ENCODE measurements around the gene CPSF4L. TPM values are rescaled to one million over a fixed set of nuclear protein-coding genes. Genes with fewer than 3 reads are reported as not detected.

The CPSF4L gene
- total and polyA plus RNA-seq, 2 of the 13 experiments (the other 11 are each of a cell fraction or from before 2014, with no cell fraction given): 0.73 to 1.6 TPM

DNA sequence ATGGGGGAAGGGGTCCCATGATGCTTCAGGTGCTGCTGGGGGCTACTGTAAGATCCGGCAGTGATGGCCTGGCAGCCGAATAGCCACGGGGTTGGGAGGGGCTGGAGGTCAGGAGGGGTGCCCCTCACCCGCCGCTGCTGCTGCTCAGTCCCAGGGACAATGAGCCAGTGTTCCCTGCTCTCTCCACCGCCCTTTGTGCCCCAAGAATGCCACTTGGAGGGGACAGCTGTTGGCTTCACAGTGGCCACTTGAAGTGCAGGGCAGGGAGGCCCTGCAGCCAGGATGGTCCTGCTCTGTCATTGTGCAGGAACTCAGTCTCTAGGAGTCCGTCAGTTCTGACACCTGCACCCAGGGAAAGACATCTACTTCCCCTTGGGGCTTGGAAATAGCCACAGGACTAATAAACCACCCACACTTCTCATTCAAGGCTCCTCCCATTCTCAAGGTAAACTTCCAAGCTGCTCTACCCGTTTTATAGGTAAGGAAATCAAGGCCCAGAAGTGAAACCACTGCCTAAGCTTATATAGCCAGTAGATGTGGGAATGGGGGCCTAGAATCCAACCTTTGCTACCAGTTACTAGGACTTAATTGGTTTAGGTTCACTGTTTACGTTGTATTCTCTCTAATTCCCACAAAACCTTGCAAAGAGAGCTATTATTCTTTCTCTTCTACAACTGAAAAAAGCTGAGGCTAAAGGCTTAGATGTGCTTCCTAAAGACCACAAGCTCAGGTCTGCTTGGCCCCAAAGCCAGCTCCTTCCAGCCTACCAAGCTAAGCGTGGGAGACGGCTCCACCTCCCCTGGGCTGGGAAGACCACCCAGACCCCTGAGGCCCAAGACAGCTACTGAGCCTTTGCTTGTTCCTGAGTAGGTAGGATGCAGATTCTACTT lies 6.2 kb upstream of the CPSF4L start (continued):
- TF ChIP-seq, protein P1, sequence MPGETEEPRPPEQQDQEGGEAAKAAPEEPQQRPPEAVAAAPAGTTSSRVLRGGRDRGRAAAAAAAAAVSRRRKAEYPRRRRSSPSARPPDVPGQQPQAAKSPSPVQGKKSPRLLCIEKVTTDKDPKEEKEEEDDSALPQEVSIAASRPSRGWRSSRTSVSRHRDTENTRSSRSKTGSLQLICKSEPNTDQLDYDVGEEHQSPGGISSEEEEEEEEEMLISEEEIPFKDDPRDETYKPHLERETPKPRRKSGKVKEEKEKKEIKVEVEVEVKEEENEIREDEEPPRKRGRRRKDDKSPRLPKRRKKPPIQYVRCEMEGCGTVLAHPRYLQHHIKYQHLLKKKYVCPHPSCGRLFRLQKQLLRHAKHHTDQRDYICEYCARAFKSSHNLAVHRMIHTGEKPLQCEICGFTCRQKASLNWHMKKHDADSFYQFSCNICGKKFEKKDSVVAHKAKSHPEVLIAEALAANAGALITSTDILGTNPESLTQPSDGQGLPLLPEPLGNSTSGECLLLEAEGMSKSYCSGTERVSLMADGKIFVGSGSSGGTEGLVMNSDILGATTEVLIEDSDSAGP (CRISPR knock-in tag; IDR thresholded peaks at IDR 0.05; ENCODE audit: borderline replicate concordance): 0 out of 2 replicates have a peak, but pooled peaks have one; percentile 9
- TF ChIP-seq GABPB1 (CRISPR knock-in tag; IDR thresholded peaks at IDR 0.05): peak; percentile 41; the same call in 1 of the 2 replicates
- TF ChIP-seq, protein P2, sequence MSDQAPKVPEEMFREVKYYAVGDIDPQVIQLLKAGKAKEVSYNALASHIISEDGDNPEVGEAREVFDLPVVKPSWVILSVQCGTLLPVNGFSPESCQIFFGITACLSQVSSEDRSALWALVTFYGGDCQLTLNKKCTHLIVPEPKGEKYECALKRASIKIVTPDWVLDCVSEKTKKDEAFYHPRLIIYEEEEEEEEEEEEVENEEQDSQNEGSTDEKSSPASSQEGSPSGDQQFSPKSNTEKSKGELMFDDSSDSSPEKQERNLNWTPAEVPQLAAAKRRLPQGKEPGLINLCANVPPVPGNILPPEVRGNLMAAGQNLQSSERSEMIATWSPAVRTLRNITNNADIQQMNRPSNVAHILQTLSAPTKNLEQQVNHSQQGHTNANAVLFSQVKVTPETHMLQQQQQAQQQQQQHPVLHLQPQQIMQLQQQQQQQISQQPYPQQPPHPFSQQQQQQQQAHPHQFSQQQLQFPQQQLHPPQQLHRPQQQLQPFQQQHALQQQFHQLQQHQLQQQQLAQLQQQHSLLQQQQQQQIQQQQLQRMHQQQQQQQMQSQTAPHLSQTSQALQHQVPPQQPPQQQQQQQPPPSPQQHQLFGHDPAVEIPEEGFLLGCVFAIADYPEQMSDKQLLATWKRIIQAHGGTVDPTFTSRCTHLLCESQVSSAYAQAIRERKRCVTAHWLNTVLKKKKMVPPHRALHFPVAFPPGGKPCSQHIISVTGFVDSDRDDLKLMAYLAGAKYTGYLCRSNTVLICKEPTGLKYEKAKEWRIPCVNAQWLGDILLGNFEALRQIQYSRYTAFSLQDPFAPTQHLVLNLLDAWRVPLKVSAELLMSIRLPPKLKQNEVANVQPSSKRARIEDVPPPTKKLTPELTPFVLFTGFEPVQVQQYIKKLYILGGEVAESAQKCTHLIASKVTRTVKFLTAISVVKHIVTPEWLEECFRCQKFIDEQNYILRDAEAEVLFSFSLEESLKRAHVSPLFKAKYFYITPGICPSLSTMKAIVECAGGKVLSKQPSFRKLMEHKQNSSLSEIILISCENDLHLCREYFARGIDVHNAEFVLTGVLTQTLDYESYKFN (CRISPR knock-in tag; conservative IDR thresholded peaks at IDR 0.05): peak; percentile 21; the same call in 1 of the 2 replicates
- peak; percentile 26; the same call in 1 of the 2 replicates for TF ChIP-seq ZNF121 (CRISPR knock-in tag; IDR thresholded peaks at IDR 0.05)
- TF ChIP-seq CBX2 (IDR thresholded peaks at IDR 0.05; ENCODE audit: low read depth, low read length): no peak
- TF ChIP-seq CBX2 (CRISPR knock-in tag; IDR thresholded peaks at IDR 0.05; ENCODE audit: low read depth): no peak
- TF ChIP-seq EED (CRISPR knock-in tag; IDR thresholded peaks at IDR 0.05): no peak
- no peak for TF ChIP-seq KDM5B (CRISPR knock-in tag; IDR thresholded peaks at IDR 0.05; ENCODE audit: borderline replicate concordance)
- TF ChIP-seq FLYWCH1 (CRISPR knock-in tag; IDR thresholded peaks at IDR 0.05): no peak
- TF ChIP-seq, protein P3, sequence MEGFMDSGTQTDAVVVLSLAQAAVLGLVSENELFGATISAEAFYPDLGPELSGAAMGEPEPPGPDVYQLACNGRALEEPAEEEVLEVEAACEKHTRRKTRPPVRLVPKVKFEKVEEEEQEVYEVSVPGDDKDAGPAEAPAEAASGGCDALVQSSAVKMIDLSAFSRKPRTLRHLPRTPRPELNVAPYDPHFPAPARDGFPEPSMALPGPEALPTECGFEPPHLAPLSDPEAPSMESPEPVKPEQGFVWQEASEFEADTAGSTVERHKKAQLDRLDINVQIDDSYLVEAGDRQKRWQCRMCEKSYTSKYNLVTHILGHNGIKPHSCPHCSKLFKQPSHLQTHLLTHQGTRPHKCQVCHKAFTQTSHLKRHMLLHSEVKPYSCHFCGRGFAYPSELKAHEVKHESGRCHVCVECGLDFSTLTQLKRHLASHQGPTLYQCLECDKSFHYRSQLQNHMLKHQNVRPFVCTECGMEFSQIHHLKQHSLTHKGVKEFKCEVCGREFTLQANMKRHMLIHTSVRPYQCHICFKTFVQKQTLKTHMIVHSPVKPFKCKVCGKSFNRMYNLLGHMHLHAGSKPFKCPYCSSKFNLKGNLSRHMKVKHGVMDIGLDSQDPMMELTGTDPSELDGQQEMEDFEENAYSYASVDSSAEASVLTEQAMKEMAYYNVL (CRISPR knock-in tag; IDR thresholded peaks at IDR 0.05; ENCODE audit: borderline replicate concordance): 0 out of 2 replicates have a peak, but pooled peaks have one; percentile 52
- no peak for TF ChIP-seq ATRX (CRISPR knock-in tag; IDR thresholded peaks at IDR 0.05; ENCODE audit: borderline replicate concordance)
- no peak for TF ChIP-seq ZNF891 (CRISPR knock-in tag; IDR thresholded peaks at IDR 0.05)
- no peak; the same call in 1 of the 2 replicates for TF ChIP-seq ZSCAN25 (CRISPR knock-in tag; IDR thresholded peaks at IDR 0.05)
- TF ChIP-seq, protein P4, sequence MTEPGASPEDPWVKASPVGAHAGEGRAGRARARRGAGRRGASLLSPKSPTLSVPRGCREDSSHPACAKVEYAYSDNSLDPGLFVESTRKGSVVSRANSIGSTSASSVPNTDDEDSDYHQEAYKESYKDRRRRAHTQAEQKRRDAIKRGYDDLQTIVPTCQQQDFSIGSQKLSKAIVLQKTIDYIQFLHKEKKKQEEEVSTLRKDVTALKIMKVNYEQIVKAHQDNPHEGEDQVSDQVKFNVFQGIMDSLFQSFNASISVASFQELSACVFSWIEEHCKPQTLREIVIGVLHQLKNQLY (CRISPR knock-in tag; IDR thresholded peaks at IDR 0.05): no peak
- no peak for TF ChIP-seq ZSCAN22 (CRISPR knock-in tag; IDR thresholded peaks at IDR 0.05)
- no peak for TF ChIP-seq AKAP8 (CRISPR knock-in tag; IDR thresholded peaks at IDR 0.05)
- no peak for TF ChIP-seq ZNF335 (CRISPR knock-in tag; IDR thresholded peaks at IDR 0.05)
- no peak for TF ChIP-seq ZNF329 (CRISPR knock-in tag; IDR thresholded peaks at IDR 0.05; ENCODE audit: low read depth)
- TF ChIP-seq ELF4 (CRISPR knock-in tag; IDR thresholded peaks at IDR 0.05; ENCODE audit: borderline replicate concordance): no peak

Data from HepG2 (cell line).